ENCODE results near the gene FIG4.

DNA sequence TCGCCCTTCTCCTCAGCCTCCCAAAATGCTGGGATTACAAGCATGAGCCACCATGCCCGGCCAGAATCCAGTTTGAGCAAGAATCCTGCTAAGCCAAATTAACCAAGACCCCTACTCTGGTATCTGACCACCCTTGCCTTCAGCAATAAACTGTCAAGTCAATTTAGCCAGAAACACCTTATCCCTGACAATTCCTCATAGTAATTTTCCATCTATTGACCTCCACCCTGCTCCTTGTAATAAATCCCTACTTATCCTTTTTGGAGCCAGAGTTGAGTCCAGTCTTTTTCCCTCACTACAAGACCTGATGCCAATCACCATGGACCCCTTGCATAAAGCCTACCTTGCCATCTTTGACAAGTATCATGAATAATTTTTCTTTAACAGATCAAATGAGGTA is 173.0 kb downstream of the FIG4 start:
- TF ChIP-seq, protein P1, sequence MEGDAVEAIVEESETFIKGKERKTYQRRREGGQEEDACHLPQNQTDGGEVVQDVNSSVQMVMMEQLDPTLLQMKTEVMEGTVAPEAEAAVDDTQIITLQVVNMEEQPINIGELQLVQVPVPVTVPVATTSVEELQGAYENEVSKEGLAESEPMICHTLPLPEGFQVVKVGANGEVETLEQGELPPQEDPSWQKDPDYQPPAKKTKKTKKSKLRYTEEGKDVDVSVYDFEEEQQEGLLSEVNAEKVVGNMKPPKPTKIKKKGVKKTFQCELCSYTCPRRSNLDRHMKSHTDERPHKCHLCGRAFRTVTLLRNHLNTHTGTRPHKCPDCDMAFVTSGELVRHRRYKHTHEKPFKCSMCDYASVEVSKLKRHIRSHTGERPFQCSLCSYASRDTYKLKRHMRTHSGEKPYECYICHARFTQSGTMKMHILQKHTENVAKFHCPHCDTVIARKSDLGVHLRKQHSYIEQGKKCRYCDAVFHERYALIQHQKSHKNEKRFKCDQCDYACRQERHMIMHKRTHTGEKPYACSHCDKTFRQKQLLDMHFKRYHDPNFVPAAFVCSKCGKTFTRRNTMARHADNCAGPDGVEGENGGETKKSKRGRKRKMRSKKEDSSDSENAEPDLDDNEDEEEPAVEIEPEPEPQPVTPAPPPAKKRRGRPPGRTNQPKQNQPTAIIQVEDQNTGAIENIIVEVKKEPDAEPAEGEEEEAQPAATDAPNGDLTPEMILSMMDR (IDR thresholded peaks at IDR 0.05; ENCODE audit: poor library complexity, severe bottlenecking): no peak
- TF ChIP-seq EZH2 (IDR thresholded peaks at IDR 0.05; ENCODE audit: borderline replicate concordance, insufficient read depth, low read length, poor library complexity, severe bottlenecking): no peak
- TF ChIP-seq MXI1 (conservative IDR thresholded peaks at IDR 0.05; ENCODE audit: poor library complexity, severe bottlenecking): no peak
- no peak for TF ChIP-seq TAF1 (IDR thresholded peaks at IDR 0.05; ENCODE audit: low read depth)
- TF ChIP-seq POLR2AphosphoS5 (IDR thresholded peaks at IDR 0.05): no peak
- TF ChIP-seq, protein P2, sequence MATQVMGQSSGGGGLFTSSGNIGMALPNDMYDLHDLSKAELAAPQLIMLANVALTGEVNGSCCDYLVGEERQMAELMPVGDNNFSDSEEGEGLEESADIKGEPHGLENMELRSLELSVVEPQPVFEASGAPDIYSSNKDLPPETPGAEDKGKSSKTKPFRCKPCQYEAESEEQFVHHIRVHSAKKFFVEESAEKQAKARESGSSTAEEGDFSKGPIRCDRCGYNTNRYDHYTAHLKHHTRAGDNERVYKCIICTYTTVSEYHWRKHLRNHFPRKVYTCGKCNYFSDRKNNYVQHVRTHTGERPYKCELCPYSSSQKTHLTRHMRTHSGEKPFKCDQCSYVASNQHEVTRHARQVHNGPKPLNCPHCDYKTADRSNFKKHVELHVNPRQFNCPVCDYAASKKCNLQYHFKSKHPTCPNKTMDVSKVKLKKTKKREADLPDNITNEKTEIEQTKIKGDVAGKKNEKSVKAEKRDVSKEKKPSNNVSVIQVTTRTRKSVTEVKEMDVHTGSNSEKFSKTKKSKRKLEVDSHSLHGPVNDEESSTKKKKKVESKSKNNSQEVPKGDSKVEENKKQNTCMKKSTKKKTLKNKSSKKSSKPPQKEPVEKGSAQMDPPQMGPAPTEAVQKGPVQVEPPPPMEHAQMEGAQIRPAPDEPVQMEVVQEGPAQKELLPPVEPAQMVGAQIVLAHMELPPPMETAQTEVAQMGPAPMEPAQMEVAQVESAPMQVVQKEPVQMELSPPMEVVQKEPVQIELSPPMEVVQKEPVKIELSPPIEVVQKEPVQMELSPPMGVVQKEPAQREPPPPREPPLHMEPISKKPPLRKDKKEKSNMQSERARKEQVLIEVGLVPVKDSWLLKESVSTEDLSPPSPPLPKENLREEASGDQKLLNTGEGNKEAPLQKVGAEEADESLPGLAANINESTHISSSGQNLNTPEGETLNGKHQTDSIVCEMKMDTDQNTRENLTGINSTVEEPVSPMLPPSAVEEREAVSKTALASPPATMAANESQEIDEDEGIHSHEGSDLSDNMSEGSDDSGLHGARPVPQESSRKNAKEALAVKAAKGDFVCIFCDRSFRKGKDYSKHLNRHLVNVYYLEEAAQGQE (IDR thresholded peaks at IDR 0.05; ENCODE audit: borderline replicate concordance): no peak
